Occipital lobe (tissue), 2 donors: Measurements from ENCODE around the gene PML. TPM values are rescaled to one million over a fixed set of nuclear protein-coding genes. Genes with fewer than 3 reads are reported as not detected.
A peak's percentile ranks its signal among the peaks of the same experiment; 100 is the strongest.
"Not testable (repeated sequence)": the region's sequence is repeated elsewhere in the genome, so short reads cannot be mapped to it uniquely, and the experiment has no call there.

Experiments used
- DNase-seq: peaks from one replicate; lab custom pipeline; 2025; lab: John Stamatoyannopoulos, UW
- total RNA-seq: library from RNA; depleted of rRNA; stranded (reverse); fragments of >200 nt; gene quantifications from one replicate; pipeline ENCODE4 v1.2.3, GENCODE V29; 2014

Gene PML
- total RNA-seq, 1 donor from 2014 or later, result 6.4 TPM

GRCh38 chr15:74053941-74054529 is 59.5 kb downstream of the PML start:
- DNase-seq, result peak; percentile 51

GRCh38 chr15:74055804-74056203 is 61.3 kb downstream of the PML start:
- no peak for DNase-seq

GRCh38 chr15:74056330-74056729 is 61.8 kb downstream of the PML start:
- DNase-seq, result not testable (repeated sequence)

- not testable (repeated sequence) for DNase-seq
These were observed 64.7 kb downstream of the PML start for GRCh38 chr15:74059050-74059833.

- DNase-seq, result no peak
These were observed 65.7 kb downstream of the PML start for GRCh38 chr15:74060251-74060650.

GRCh38 chr15:74062236-74062635 is 67.7 kb downstream of the PML start:
- DNase-seq, result no peak

GRCh38 chr15:74062671-74063070 is 68.2 kb downstream of the PML start:
- no peak for DNase-seq

- DNase-seq, result not testable (repeated sequence)
These were observed 69.1 kb downstream of the PML start for GRCh38 chr15:74063425-74064146.

GRCh38 chr15:74064183-74064582 is 69.7 kb downstream of the PML start:
- DNase-seq, result not testable (repeated sequence)

GRCh38 chr15:74064822-74065221 is 70.3 kb downstream of the PML start:
- DNase-seq, result not testable (repeated sequence)

- not testable (repeated sequence) for DNase-seq
These were observed 71.3 kb downstream of the PML start for GRCh38 chr15:74065684-74066411.

GRCh38 chr15:74071645-74072044 is 77.1 kb downstream of the PML start:
- not testable (repeated sequence) for DNase-seq

GRCh38 chr15:74072132-74072531 is 77.6 kb downstream of the PML start:
- DNase-seq, result not testable (repeated sequence)

- DNase-seq, result not testable (repeated sequence)
These were observed 78.3 kb downstream of the PML start for GRCh38 chr15:74072614-74073337.

- DNase-seq, result not testable (repeated sequence)
These were observed 81.3 kb downstream of the PML start for GRCh38 chr15:74075781-74076180.

GRCh38 chr15:74082450-74082849 is 87.9 kb downstream of the PML start, which contains the start of gene GOLGA6A:
Gene GOLGA6A, minus strand, starts transcription at chr15:74082550. Its CDS starts 41 bp downstream, at chr15:74082509.
- DNase-seq, result not testable (repeated sequence)

- DNase-seq, result not testable (repeated sequence)
These were observed 100.1 kb downstream of the PML start for GRCh38 chr15:74094567-74094966.

- DNase-seq, result not testable (repeated sequence)
These were observed 101.1 kb downstream of the PML start for GRCh38 chr15:74095610-74096009.

- DNase-seq, result not testable (repeated sequence)
These were observed 102.4 kb downstream of the PML start for GRCh38 chr15:74096753-74097474.
